Astrocyte of the cerebellum (primary cell): ENCODE measurements around the gene PADI2.
"Not testable (repeated sequence)": the region's sequence is repeated elsewhere in the genome, so short reads cannot be mapped to it uniquely, and the experiment has no call there.

Experiments used
- DNase-seq: peaks from one replicate; pipeline ENCODE4 v3.0.0-alpha.2; 2011; ENCODE audit warnings: low read depth
- H3K4me3 ChIP-seq: 2 replicates; pipeline ENCODE4 v1.5.1; 2011; ENCODE audit warnings: mild to moderate bottlenecking, low read depth, low read length, moderate library complexity
- CTCF ChIP-seq: IDR thresholded peaks from 2 replicates; pipeline ENCODE4 v1.5.1; 2012; ENCODE audit warnings: low read length, low read depth, moderate library complexity, mild to moderate bottlenecking; ENCODE audit errors: missing control alignments
- in situ Hi-C: cut with HindIII; loops from 2 replicates; pipeline ENCODE4 v1.10.0; 2017; ENCODE audit warnings: low sequenced_read_pairs

Gene PADI2

GRCh38 chr1:17065666-17066065 is 53.6 kb downstream of the PADI2 start:
- no peak for DNase-seq
- H3K4me3 ChIP-seq = no peak overlapping the region
- no peak for TF ChIP-seq CTCF
- in situ Hi-C loops = no loop called here

- DNase-seq, in situ Hi-C loops, H3K4me3 ChIP-seq: not testable (repeated sequence)
Measured at GRCh38 chr1:17062751-17063150, 56.5 kb downstream of the PADI2 start.

GRCh38 chr1:17061892-17062291 is 57.4 kb downstream of the PADI2 start:
- no peak for DNase-seq
- in situ Hi-C loops = no loop called here
- H3K4me3 ChIP-seq = no peak overlapping the region
- no peak for TF ChIP-seq CTCF

GRCh38 chr1:17061486-17061885 is 57.8 kb downstream of the PADI2 start:
- no peak for DNase-seq
- no peak for TF ChIP-seq CTCF
- no peak overlapping the region for H3K4me3 ChIP-seq
- in situ Hi-C loops = no loop called here

- H3K4me3 ChIP-seq = no peak overlapping the region
- in situ Hi-C loops = no loop called here
- no peak for DNase-seq
- no peak for TF ChIP-seq CTCF
Measured at GRCh38 chr1:17060306-17060749, 58.9 kb downstream of the PADI2 start.

GRCh38 chr1:17059391-17060305 is 59.6 kb downstream of the PADI2 start:
- DNase-seq = peak; percentile 53
- in situ Hi-C loops = no loop called here
- TF ChIP-seq CTCF = peak; percentile 92
- no peak overlapping the region for H3K4me3 ChIP-seq

GRCh38 chr1:17056551-17056950 is 62.7 kb downstream of the PADI2 start:
- TF ChIP-seq CTCF = no peak
- in situ Hi-C loops = no loop called here
- no peak overlapping the region for H3K4me3 ChIP-seq
- no peak for DNase-seq
